NCI-H187 (cell line): ENCODE results near the gene CYP1B1.
"Not testable (repeated sequence)": the region's sequence is repeated elsewhere in the genome, so short reads cannot be mapped to it uniquely, and the experiment has no call there.

Experiments
- DNase-seq, 2 experiments: peaks; one replicate each; lab custom pipeline; 2025; lab: John Stamatoyannopoulos, UW

CYP1B1 gene

DNA sequence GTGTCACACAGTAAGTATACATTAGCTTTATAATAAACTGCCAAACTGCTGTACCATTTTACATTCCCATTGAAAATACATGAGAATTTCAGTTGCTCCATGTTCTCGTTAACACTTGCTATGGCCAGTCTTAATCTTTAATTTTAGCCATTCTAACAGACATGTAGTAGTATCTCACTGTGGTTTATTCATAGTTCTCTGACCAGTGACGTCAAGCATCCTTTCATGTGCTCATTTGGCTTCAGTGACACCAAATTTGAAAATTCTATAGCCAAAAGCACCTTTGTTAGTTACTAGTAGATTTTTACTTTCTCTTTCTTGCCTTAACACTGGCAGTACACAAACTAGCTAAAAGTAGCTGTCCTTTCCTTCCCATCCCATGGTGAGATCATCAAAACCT, 43.0 kb downstream of the CYP1B1 start:
- no peak for DNase-seq

DNA sequence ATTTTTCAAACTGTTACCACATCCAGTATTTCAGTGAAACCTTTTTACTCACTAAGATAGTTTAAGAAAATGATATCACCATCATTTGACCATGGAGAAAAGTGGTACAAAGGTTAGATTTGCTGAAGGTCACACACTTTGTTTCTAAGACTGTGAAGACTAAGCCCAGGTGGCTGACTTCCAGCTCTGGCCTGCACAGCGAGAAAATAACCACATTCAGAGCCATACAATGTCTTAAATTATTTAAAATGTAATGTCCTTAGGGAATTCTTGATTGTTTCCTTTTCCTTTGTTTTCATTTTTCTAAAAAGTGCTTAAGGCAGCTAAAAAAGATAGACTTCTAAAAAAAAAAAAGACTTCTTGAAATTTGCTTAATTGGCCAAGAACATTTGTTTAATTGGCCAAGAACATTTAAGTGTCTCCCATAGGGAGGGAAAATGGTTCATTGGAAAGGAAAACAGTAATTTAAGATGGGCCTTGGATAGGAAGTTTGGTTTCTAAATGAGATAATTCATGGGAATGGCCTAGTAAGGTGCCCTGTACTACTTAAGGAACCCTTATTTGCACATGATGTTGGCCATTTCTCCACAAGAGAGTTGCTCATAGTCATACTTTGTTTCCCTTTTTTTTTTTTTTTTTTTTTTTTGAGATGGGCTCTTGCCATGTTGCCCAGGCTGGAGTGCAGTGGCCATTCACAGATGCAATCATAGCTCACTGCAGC, 45.2 kb downstream of the CYP1B1 start:
- DNase-seq, result no peak

DNA sequence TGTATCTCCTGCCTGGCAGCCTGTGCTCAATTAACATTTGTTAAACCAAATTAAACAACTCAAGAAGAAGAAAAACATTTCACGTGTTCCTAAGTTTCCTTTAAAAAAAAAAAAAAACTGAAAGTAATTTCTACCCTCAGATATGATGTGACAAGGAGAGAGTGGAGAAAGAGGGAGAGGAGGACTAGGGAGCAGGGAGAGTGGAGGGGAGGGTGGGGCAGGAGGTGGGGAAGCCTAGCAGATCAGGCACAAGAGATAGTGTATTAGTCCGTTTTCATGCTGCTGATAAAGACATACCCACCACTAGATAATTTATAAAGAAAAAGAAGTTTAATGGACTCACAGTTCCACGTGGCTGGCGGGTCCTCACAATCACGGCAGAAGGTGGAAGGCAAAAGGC, 46.4 kb downstream of the CYP1B1 start:
- no peak for DNase-seq

GRCh38 chr2:38028829-38029228, 47.1 kb downstream of the CYP1B1 start:
- no peak for DNase-seq

DNA sequence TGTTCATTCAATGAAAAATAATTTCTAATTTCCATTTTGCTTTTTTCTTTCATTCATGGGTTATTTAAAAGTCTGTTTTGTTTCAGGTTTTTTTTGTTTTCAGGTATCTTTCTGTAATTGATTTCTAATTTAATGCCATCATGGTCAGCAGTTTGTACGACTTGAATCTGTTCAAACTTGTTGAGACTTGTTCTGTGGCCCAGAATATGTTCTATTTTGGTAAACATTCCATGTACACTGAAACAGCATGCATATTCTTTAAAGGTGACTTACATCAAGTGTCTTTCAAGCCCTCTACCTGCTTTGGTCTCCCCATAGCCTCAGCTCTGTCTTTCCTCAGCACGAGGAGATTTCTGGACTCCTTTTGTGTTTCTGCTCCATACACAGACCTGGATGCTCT, 49.1 kb downstream of the CYP1B1 start:
- DNase-seq, result no peak

DNA sequence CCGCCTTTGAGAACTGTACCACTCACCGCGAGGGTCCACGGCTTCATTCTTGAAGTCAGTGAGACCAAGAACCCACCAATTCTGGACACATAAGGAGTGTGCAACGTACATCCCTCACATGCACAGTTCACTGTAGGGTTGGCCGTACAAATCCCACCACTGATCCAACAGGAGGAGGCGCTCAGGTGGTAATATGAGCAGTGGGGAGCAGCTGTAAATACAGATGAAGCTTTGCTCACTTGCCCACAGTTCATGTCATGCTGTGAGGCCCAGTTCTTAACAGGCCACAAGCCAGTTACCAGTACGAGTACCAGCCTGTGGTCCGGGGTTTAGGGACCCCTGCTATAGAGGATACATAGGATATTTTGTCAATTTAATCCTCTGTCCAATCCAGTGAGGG, 54.4 kb downstream of the CYP1B1 start:
- DNase-seq, result no peak

GRCh38 chr2:38020359-38021069, 55.4 kb downstream of the CYP1B1 start:
- not testable (repeated sequence) for DNase-seq

- DNase-seq, result no peak
Observed at GRCh38 chr2:38017836-38018235, 58.1 kb downstream of the CYP1B1 start.
